Liver (tissue), 3 donors: ENCODE data around the gene MTCH2.

ENCODE experiments used
- TAF1 ChIP-seq: conservative IDR thresholded peaks from 2 replicates; pipeline ENCODE4 v1.6.1; 2016; ENCODE audit warnings: antibody characterized with exemption, mild to moderate bottlenecking
- TF ChIP-seq, protein P1 (sequence below): fragments of 150-350 bp; IDR thresholded peaks from 2 replicates; pipeline ENCODE4 v1.5.1; 2017; ENCODE audit warnings: improper control_type of control experiment, low read depth, low read length; ENCODE audit not compliant: missing input control
- donor health status: healthy.
- donor health status: healthy.

DNA sequence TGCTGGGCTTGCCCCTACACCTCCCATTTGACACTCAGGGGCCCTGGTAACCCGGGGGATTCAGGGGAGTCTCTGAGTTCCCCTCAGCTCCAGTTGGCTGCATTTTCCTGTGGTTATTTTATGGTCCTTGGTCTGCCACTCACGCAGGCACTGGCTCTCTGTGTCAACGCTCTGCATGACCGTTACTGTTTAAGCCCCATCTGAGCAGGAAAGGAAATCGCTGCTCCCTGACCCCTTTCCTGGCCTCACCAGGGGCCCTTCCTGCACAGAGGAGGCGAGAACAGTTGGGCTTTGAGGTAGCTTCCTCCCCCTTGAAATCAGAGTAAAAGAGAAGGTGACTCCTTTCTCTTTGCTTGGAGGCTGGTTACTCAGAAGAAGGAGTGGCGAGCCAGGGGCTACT lies 50.6 kb downstream of the MTCH2 start:
- TF ChIP-seq TAF1 = no peak
- TF ChIP-seq, protein P1, sequence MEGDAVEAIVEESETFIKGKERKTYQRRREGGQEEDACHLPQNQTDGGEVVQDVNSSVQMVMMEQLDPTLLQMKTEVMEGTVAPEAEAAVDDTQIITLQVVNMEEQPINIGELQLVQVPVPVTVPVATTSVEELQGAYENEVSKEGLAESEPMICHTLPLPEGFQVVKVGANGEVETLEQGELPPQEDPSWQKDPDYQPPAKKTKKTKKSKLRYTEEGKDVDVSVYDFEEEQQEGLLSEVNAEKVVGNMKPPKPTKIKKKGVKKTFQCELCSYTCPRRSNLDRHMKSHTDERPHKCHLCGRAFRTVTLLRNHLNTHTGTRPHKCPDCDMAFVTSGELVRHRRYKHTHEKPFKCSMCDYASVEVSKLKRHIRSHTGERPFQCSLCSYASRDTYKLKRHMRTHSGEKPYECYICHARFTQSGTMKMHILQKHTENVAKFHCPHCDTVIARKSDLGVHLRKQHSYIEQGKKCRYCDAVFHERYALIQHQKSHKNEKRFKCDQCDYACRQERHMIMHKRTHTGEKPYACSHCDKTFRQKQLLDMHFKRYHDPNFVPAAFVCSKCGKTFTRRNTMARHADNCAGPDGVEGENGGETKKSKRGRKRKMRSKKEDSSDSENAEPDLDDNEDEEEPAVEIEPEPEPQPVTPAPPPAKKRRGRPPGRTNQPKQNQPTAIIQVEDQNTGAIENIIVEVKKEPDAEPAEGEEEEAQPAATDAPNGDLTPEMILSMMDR = no peak
